Stimulated activated CD4-positive, alpha-beta T cell treated with anti-CD3 and anti-CD28 coated beads, Interleukin-1b, Interleukin-23, amount 100 ng/mL, for 48 hours (primary cell): ENCODE measurements around the gene PSMD5.

Experiments used
- DNase-seq: peaks from one replicate; pipeline ENCODE4 v3.0.0-alpha.2; 2020

The PSMD5 gene

GRCh38 chr9:120801441-120801840 is 41.3 kb downstream of the PSMD5 start:
- DNase-seq, result no peak

GRCh38 chr9:120792898-120793765 is 49.6 kb downstream of the PSMD5 start, which contains the start of gene FBXW2:
TSS of gene FBXW2 (minus strand) at chr9:120793416. CDS start at chr9:120788258, 5,158 bp downstream.
- DNase-seq, result peak; percentile 92

GRCh38 chr9:120791161-120791560 is 51.6 kb downstream of the PSMD5 start:
- DNase-seq, result no peak

GRCh38 chr9:120787933-120788332 is 54.8 kb downstream of the PSMD5 start:
- DNase-seq, result no peak

GRCh38 chr9:120783602-120784047 is 59.1 kb downstream of the PSMD5 start:
- no peak for DNase-seq

- DNase-seq, result no peak
Observed at GRCh38 chr9:120781236-120781635, 61.5 kb downstream of the PSMD5 start.

GRCh38 chr9:120780367-120780766 is 62.4 kb downstream of the PSMD5 start:
- no peak for DNase-seq

- DNase-seq, result no peak
Observed at GRCh38 chr9:120779227-120779626, 63.5 kb downstream of the PSMD5 start.

GRCh38 chr9:120778758-120779157 is 64.0 kb downstream of the PSMD5 start:
- no peak for DNase-seq

- DNase-seq, result no peak
Observed at GRCh38 chr9:120777229-120777628, 65.5 kb downstream of the PSMD5 start.

- DNase-seq, result no peak
Observed at GRCh38 chr9:120776788-120777187, 65.9 kb downstream of the PSMD5 start.

- DNase-seq, result no peak
Observed at GRCh38 chr9:120775859-120776258, 66.9 kb downstream of the PSMD5 start.

GRCh38 chr9:120774719-120775118 is 68.0 kb downstream of the PSMD5 start:
- DNase-seq, result no peak

- no peak for DNase-seq
Observed at GRCh38 chr9:120773256-120773655, 69.5 kb downstream of the PSMD5 start.

GRCh38 chr9:120770931-120771330 is 71.8 kb downstream of the PSMD5 start:
- no peak for DNase-seq

GRCh38 chr9:120768886-120769285 is 73.8 kb downstream of the PSMD5 start:
- no peak for DNase-seq

GRCh38 chr9:120768247-120768646 is 74.5 kb downstream of the PSMD5 start:
- no peak for DNase-seq

- DNase-seq, result no peak
Observed at GRCh38 chr9:120767451-120767850, 75.3 kb downstream of the PSMD5 start.
